Measurements from ENCODE around the gene AKT1. TPM values are rescaled to one million over a fixed set of nuclear protein-coding genes. Genes with fewer than 3 reads are reported as not detected.

AKT1 gene
- total RNA-seq, 4 donors from 2014 or later = 134 to 283 (median 143) TPM

GRCh38 chr14:104778694-104779331 lies 16.7 kb downstream of the AKT1 start:
- no peaks in the 10 kb centered on the region for H3K27me3 ChIP-seq
- no peak for ATAC-seq
- no peak overlapping the region for H3K4me3 ChIP-seq
- no peaks in the 10 kb centered on the region for H3K9me3 ChIP-seq
- TF ChIP-seq EP300 (IDR thresholded peaks at IDR 0.05) (no peak), POLR2AphosphoS5 (IDR thresholded peaks at IDR 0.05) (no peak), CTCF (IDR thresholded peaks at IDR 0.05) (no peak), POLR2A (IDR thresholded peaks at IDR 0.05) (no peak)
- peaks cover 0 to 76% of the 10 kb centered on the region in 2 donors for H3K36me3 ChIP-seq
- no CpG with 5 or more reads among the region's 15 CpGs for WGBS, 2 donors (ENCODE audit: low coverage in 1 of 2)
- H3K4me1 ChIP-seq = peaks cover 0 to 34% (median 0%) of the 10 kb centered on the region in 3 donors
- H3K27ac ChIP-seq = no peak overlapping the region

- TF ChIP-seq CTCF (IDR thresholded peaks at IDR 0.05) (no peak), POLR2AphosphoS5 (IDR thresholded peaks at IDR 0.05) (no peak), EP300 (IDR thresholded peaks at IDR 0.05) (no peak)
- Histone ChIP-seq H3K36me3 (peaks cover 0 to 86% of the 10 kb centered on the region in 2 donors), H3K4me3 (no peak overlapping the region), H3K27me3 (no peaks in the 10 kb centered on the region), H3K9me3 (no peaks in the 10 kb centered on the region), H3K27ac (peak overlapping the region in 1 of 4 donors; percentile 37), H3K4me1 (peaks cover 0 to 25% (median 0%) of the 10 kb centered on the region in 3 donors)
- WGBS, 2 donors (ENCODE audit: low coverage in 1 of 2) = 75% methylated on average over 8 of the region's 15 CpGs; no CpG with 5 or more reads in 1 of the 2 donors
- ATAC-seq = no peak
Measured at GRCh38 chr14:104777808-104778249, 17.7 kb downstream of the AKT1 start.

GRCh38 chr14:104776961-104777807 lies 18.4 kb downstream of the AKT1 start:
- no peaks in the 10 kb centered on the region for H3K9me3 ChIP-seq
- 62% methylated on average over 6 of the region's 16 CpGs; no CpG with 5 or more reads in 1 of the 2 donors for WGBS, 2 donors (ENCODE audit: low coverage in 1 of 2)
- no peak for ATAC-seq
- no peaks in the 10 kb centered on the region for H3K27me3 ChIP-seq
- peak overlapping the region in 1 of 4 donors; percentile 37 for H3K27ac ChIP-seq
- TF ChIP-seq POLR2AphosphoS5 (IDR thresholded peaks at IDR 0.05) = no peak
- TF ChIP-seq CTCF (IDR thresholded peaks at IDR 0.05) = no peak
- no peak for TF ChIP-seq EP300 (IDR thresholded peaks at IDR 0.05)
- TF ChIP-seq POLR2A (IDR thresholded peaks at IDR 0.05) = no peak
- peaks cover 0 to 18% (median 0%) of the 10 kb centered on the region in 3 donors for H3K4me1 ChIP-seq
- H3K4me3 ChIP-seq = no peak overlapping the region
- peaks cover 0 to 90% of the 10 kb centered on the region in 2 donors for H3K36me3 ChIP-seq

DNA sequence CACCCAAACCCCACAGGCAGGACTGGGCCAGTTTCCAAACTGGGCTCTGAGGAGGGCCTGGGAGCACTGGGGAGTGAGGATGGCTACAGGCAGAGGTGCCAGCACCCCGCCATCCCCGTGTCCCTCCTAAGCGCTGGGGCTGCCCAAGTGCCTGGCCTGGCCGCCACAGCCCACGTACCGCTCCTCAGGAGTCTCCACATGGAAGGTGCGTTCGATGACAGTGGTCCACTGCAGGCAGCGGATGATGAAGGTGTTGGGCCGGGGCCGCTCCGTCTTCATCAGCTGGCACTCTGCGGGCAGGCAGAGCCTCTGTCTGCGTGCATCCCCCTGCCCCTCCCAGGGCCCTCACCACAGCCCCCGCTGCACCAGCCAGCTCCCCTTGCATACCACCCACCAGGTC lies 19.1 kb downstream of the AKT1 start:
- Histone ChIP-seq H3K27me3 (no peaks in the 10 kb centered on the region), H3K4me3 (no peak overlapping the region), H3K9me3 (no peaks in the 10 kb centered on the region), H3K4me1 (peaks cover 0 to 11% (median 0%) of the 10 kb centered on the region in 3 donors), H3K27ac (no peak overlapping the region), H3K36me3 (peaks cover 0 to 91% of the 10 kb centered on the region in 2 donors)
- WGBS, 2 donors (ENCODE audit: low coverage in 1 of 2) = 92% methylated on average over 2 of the region's 15 CpGs; no CpG with 5 or more reads in 1 of the 2 donors
- ATAC-seq = no peak
- TF ChIP-seq POLR2AphosphoS5 (IDR thresholded peaks at IDR 0.05) = no peak
- TF ChIP-seq POLR2A (IDR thresholded peaks at IDR 0.05) = no peak
- no peak for TF ChIP-seq CTCF (IDR thresholded peaks at IDR 0.05)
- TF ChIP-seq EP300 (IDR thresholded peaks at IDR 0.05) = no peak

Measured in gastroesophageal sphincter (tissue), 4 donors.